Mesothelial cell of epicardium (in vitro differentiated cells): ENCODE measurements around the gene TRMT11. TPM values are rescaled to one million over a fixed set of nuclear protein-coding genes. Genes with fewer than 3 reads are reported as not detected.

ENCODE experiments used
- DNase-seq, 2 experiments: peaks; one replicate each; pipeline ENCODE4 v3.0.0; 2021; ENCODE audit warnings: low spot score in 2 of 2; ENCODE audit not compliant: unreplicated experiment in 2 of 2
- H3K27ac Mint-ChIP-seq: 2 replicates; pipeline ENCODE4 v1.8.0; 2021; ENCODE audit warnings: mixed read lengths
- H3K27me3 Mint-ChIP-seq: 2 replicates; pipeline ENCODE4 v1.8.0; 2021; ENCODE audit warnings: low read depth, mixed read lengths
- H3K36me3 Mint-ChIP-seq: 2 replicates; pipeline ENCODE4 v1.8.0; 2021; ENCODE audit warnings: mixed read lengths
- H3K4me1 Mint-ChIP-seq: 2 replicates; pipeline ENCODE4 v1.8.0; 2021; ENCODE audit warnings: mixed read lengths
- H3K4me3 Mint-ChIP-seq: 2 replicates; pipeline ENCODE4 v1.8.0; 2021; ENCODE audit warnings: mild to moderate bottlenecking, moderate library complexity, mixed read lengths
- H3K9me3 Mint-ChIP-seq: 2 replicates; pipeline ENCODE4 v1.8.0; 2021; ENCODE audit warnings: mixed read lengths
- total RNA-seq: library from RNA; stranded (reverse); gene quantifications from 3 replicates; pipeline ENCODE4 v1.2.1, GENCODE V29; 2021
- TF ChIP-seq, protein P1 (sequence below): fragments of 200-600 bp; sonication (generic); IDR thresholded peaks from one replicate; pipeline ENCODE4 v1.5.0; 2021; ENCODE audit warnings: antibody characterized with exemption; ENCODE audit not compliant: unreplicated experiment

TRMT11 gene
- total RNA-seq, 1 donor from 2014 or later = 31.8 TPM

GRCh38 chr6:125987026-125987617 is 782 bp downstream of the TRMT11 start:
- H3K4me3 Mint-ChIP-seq = no peak overlapping the region
- peaks cover 2% of the 10 kb centered on the region for H3K4me1 Mint-ChIP-seq
- H3K9me3 Mint-ChIP-seq = no peaks in the 10 kb centered on the region
- no peak overlapping the region for H3K27ac Mint-ChIP-seq
- H3K36me3 Mint-ChIP-seq = no peaks in the 10 kb centered on the region
- no peaks in the 10 kb centered on the region for H3K27me3 Mint-ChIP-seq
- TF ChIP-seq, protein P1, sequence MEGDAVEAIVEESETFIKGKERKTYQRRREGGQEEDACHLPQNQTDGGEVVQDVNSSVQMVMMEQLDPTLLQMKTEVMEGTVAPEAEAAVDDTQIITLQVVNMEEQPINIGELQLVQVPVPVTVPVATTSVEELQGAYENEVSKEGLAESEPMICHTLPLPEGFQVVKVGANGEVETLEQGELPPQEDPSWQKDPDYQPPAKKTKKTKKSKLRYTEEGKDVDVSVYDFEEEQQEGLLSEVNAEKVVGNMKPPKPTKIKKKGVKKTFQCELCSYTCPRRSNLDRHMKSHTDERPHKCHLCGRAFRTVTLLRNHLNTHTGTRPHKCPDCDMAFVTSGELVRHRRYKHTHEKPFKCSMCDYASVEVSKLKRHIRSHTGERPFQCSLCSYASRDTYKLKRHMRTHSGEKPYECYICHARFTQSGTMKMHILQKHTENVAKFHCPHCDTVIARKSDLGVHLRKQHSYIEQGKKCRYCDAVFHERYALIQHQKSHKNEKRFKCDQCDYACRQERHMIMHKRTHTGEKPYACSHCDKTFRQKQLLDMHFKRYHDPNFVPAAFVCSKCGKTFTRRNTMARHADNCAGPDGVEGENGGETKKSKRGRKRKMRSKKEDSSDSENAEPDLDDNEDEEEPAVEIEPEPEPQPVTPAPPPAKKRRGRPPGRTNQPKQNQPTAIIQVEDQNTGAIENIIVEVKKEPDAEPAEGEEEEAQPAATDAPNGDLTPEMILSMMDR = no peak
- no peak for DNase-seq

DNA sequence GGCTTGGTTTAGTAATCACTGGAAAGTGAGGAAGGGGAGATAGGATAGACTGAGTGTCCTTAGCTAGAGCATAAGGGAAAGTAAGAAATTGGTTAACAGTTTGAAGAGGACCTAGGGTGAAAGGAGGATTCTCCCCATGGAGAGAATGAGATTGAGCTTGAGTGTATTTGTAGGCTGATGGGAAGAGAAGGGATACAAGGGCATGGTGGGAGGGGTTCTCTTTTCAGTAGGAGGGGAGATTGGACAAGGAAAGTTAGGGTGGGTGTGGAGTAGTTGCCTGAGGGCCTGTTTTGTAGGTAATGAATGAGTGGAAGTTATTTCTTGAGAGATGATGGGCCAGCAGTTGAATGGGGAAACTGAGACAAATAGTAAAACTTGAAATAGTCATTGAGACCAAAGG is 1.9 kb downstream of the TRMT11 start:
- TF ChIP-seq, protein P1 = no peak
- H3K27me3 Mint-ChIP-seq = no peaks in the 10 kb centered on the region
- H3K4me3 Mint-ChIP-seq = no peak overlapping the region
- H3K27ac Mint-ChIP-seq = no peak overlapping the region
- H3K4me1 Mint-ChIP-seq = peaks cover 2% of the 10 kb centered on the region
- H3K9me3 Mint-ChIP-seq = no peaks in the 10 kb centered on the region
- no peak for DNase-seq
- H3K36me3 Mint-ChIP-seq = no peaks in the 10 kb centered on the region

DNA sequence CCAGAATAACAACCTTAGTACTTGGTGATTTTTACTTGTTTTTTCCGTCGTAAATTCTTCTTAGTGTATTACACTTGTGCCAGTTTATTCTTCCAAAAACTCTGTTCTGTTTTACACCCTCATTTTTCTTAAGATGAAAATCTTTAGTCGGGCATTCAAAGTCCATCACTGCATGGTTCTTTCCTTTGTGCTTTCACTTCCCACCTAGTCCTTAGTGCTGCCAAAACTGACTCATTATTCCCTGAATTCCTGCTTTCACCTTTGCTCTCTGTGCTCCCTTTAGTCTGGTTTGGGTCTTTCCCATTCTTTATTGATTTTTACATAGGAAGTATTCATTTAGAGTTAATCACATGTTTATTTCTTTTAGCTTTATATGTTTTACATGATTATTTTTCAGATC is 3.3 kb downstream of the TRMT11 start:
- DNase-seq = no peak
- H3K9me3 Mint-ChIP-seq = no peaks in the 10 kb centered on the region
- H3K4me3 Mint-ChIP-seq = no peak overlapping the region
- no peak overlapping the region for H3K27ac Mint-ChIP-seq
- TF ChIP-seq, protein P1 = no peak
- H3K4me1 Mint-ChIP-seq = no peaks in the 10 kb centered on the region
- H3K36me3 Mint-ChIP-seq = no peaks in the 10 kb centered on the region
- no peaks in the 10 kb centered on the region for H3K27me3 Mint-ChIP-seq

DNA sequence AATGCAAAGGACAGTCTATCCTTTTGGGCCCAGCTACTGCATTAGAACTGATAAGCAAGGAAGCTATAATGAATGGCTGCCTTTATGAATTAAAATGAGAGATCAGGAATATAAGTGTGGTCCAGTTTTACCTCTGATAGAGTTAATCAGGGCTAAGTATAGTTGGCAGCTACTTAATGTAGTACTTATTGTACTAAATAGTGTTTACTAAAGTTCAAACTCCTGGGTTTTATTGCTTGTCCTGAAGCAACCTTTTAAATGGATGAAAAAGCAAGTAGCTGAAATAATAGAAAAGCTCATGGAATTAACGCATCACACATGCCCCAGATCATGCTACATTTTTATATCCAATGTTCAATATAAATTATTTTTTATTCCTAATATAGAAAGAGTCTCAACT is 5.3 kb downstream of the TRMT11 start:
- H3K4me3 Mint-ChIP-seq = no peak overlapping the region
- H3K4me1 Mint-ChIP-seq = peaks cover 3% of the 10 kb centered on the region
- H3K27me3 Mint-ChIP-seq = no peaks in the 10 kb centered on the region
- no peak overlapping the region for H3K27ac Mint-ChIP-seq
- TF ChIP-seq, protein P1 = no peak
- DNase-seq = no peak
- no peaks in the 10 kb centered on the region for H3K36me3 Mint-ChIP-seq
- no peaks in the 10 kb centered on the region for H3K9me3 Mint-ChIP-seq

GRCh38 chr6:125994670-125995488 is 8.5 kb downstream of the TRMT11 start:
- H3K36me3 Mint-ChIP-seq = peaks cover 8% of the 10 kb centered on the region
- TF ChIP-seq, protein P1 = no peak
- DNase-seq = no peak
- no peak overlapping the region for H3K27ac Mint-ChIP-seq
- H3K27me3 Mint-ChIP-seq = no peaks in the 10 kb centered on the region
- H3K4me1 Mint-ChIP-seq = peaks cover 3% of the 10 kb centered on the region
- H3K9me3 Mint-ChIP-seq = no peaks in the 10 kb centered on the region
- no peak overlapping the region for H3K4me3 Mint-ChIP-seq
